Measurements from ENCODE around the gene NHLRC4.

The NHLRC4 gene

GRCh38 chr16:576197-576822 lies 9.5 kb downstream of the NHLRC4 start:
- DNase-seq (ENCODE audit: low read depth) = no peak

GRCh38 chr16:576823-577201 lies 10.0 kb downstream of the NHLRC4 start:
- no peak for DNase-seq (ENCODE audit: low read depth)
- H3K4me3 ChIP-seq (ENCODE audit: low read length) = no peak overlapping the region

More at GRCh38 chr16:576197-576822, 9.5 kb downstream of the NHLRC4 start:
- no peaks in the 10 kb centered on the region for H3K4me1 ChIP-seq (ENCODE audit: control insufficient read depth, insufficient read depth, low read length)
- no peaks in the 10 kb centered on the region for H3K27me3 ChIP-seq (replicated peaks; ENCODE audit: control insufficient read depth, insufficient read depth, low read length)
- no peaks in the 10 kb centered on the region for H3K9me3 ChIP-seq (ENCODE audit: control insufficient read depth, low read length)
- peaks cover 16% of the 10 kb centered on the region for H3K36me3 ChIP-seq (ENCODE audit: control insufficient read depth, insufficient read depth, low read length, severe bottlenecking)
- no peak overlapping the region for H3K4me3 ChIP-seq (ENCODE audit: low read length)
- H3K9ac ChIP-seq (ENCODE audit: low read length) = no peak overlapping the region

GRCh38 chr16:577796-578195 lies 11.0 kb downstream of the NHLRC4 start:
- H3K9me3 ChIP-seq (ENCODE audit: control insufficient read depth, low read length) = no peaks in the 10 kb centered on the region
- H3K4me1 ChIP-seq (ENCODE audit: control insufficient read depth, insufficient read depth, low read length) = no peaks in the 10 kb centered on the region
- no peaks in the 10 kb centered on the region for H3K27me3 ChIP-seq (replicated peaks; ENCODE audit: control insufficient read depth, insufficient read depth, low read length)
- peaks cover 16% of the 10 kb centered on the region for H3K36me3 ChIP-seq (ENCODE audit: control insufficient read depth, insufficient read depth, low read length, severe bottlenecking)
- H3K4me3 ChIP-seq (ENCODE audit: low read length) = no peak overlapping the region
- no peak overlapping the region for H3K9ac ChIP-seq (ENCODE audit: low read length)
- DNase-seq (ENCODE audit: low read depth) = no peak

More at GRCh38 chr16:576823-577201, 10.0 kb downstream of the NHLRC4 start:
- no peak overlapping the region for H3K9ac ChIP-seq (ENCODE audit: low read length)
- peaks cover 16% of the 10 kb centered on the region for H3K36me3 ChIP-seq (ENCODE audit: control insufficient read depth, insufficient read depth, low read length, severe bottlenecking)
- H3K4me1 ChIP-seq (ENCODE audit: control insufficient read depth, insufficient read depth, low read length) = no peaks in the 10 kb centered on the region
- H3K27me3 ChIP-seq (replicated peaks; ENCODE audit: control insufficient read depth, insufficient read depth, low read length) = no peaks in the 10 kb centered on the region
- H3K9me3 ChIP-seq (ENCODE audit: control insufficient read depth, low read length) = no peaks in the 10 kb centered on the region

- no peak for DNase-seq (ENCODE audit: low read depth)
- no peaks in the 10 kb centered on the region for H3K4me1 ChIP-seq (ENCODE audit: control insufficient read depth, insufficient read depth, low read length)
- H3K36me3 ChIP-seq (ENCODE audit: control insufficient read depth, insufficient read depth, low read length, severe bottlenecking) = peaks cover 16% of the 10 kb centered on the region
- no peaks in the 10 kb centered on the region for H3K27me3 ChIP-seq (replicated peaks; ENCODE audit: control insufficient read depth, insufficient read depth, low read length)
- H3K9ac ChIP-seq (ENCODE audit: low read length) = no peak overlapping the region
- H3K4me3 ChIP-seq (ENCODE audit: low read length) = no peak overlapping the region
- H3K9me3 ChIP-seq (ENCODE audit: control insufficient read depth, low read length) = no peaks in the 10 kb centered on the region
These were observed 11.5 kb downstream of the NHLRC4 start for GRCh38 chr16:578232-578869.

- no peaks in the 10 kb centered on the region for H3K9me3 ChIP-seq (ENCODE audit: control insufficient read depth, low read length)
- DNase-seq (ENCODE audit: low read depth) = peak; percentile 69
- H3K9ac ChIP-seq (ENCODE audit: low read length) = no peak overlapping the region
- no peak overlapping the region for H3K4me3 ChIP-seq (ENCODE audit: low read length)
- H3K4me1 ChIP-seq (ENCODE audit: control insufficient read depth, insufficient read depth, low read length) = no peaks in the 10 kb centered on the region
- H3K36me3 ChIP-seq (ENCODE audit: control insufficient read depth, insufficient read depth, low read length, severe bottlenecking) = peaks cover 14% of the 10 kb centered on the region
- no peaks in the 10 kb centered on the region for H3K27me3 ChIP-seq (replicated peaks; ENCODE audit: control insufficient read depth, insufficient read depth, low read length)
These were observed 12.1 kb downstream of the NHLRC4 start for GRCh38 chr16:578870-579405.

GRCh38 chr16:580141-580945 lies 13.5 kb downstream of the NHLRC4 start:
- Histone ChIP-seq H3K36me3 (ENCODE audit: control insufficient read depth, insufficient read depth, low read length, severe bottlenecking) (peaks cover under 1% of the 10 kb centered on the region), H3K4me1 (ENCODE audit: control insufficient read depth, insufficient read depth, low read length) (peaks cover under 1% of the 10 kb centered on the region), H3K9me3 (ENCODE audit: control insufficient read depth, low read length) (no peaks in the 10 kb centered on the region), H3K27me3 (replicated peaks; ENCODE audit: control insufficient read depth, insufficient read depth, low read length) (no peaks in the 10 kb centered on the region), H3K9ac (ENCODE audit: low read length) (no peak overlapping the region), H3K4me3 (ENCODE audit: low read length) (no peak overlapping the region)
- no peak for DNase-seq (ENCODE audit: low read depth)

GRCh38 chr16:580946-581498 lies 14.2 kb downstream of the NHLRC4 start:
- H3K27me3 ChIP-seq (replicated peaks; ENCODE audit: control insufficient read depth, insufficient read depth, low read length) = no peaks in the 10 kb centered on the region
- H3K36me3 ChIP-seq (ENCODE audit: control insufficient read depth, insufficient read depth, low read length, severe bottlenecking) = no peaks in the 10 kb centered on the region
- H3K4me3 ChIP-seq (ENCODE audit: low read length) = no peak overlapping the region
- no peak overlapping the region for H3K9ac ChIP-seq (ENCODE audit: low read length)
- no peaks in the 10 kb centered on the region for H3K9me3 ChIP-seq (ENCODE audit: control insufficient read depth, low read length)
- H3K4me1 ChIP-seq (ENCODE audit: control insufficient read depth, insufficient read depth, low read length) = peaks cover 7% of the 10 kb centered on the region
- DNase-seq (ENCODE audit: low read depth) = no peak

GRCh38 chr16:582218-582613 lies 15.4 kb downstream of the NHLRC4 start:
- Histone ChIP-seq H3K4me3 (ENCODE audit: low read length) (no peak overlapping the region), H3K9me3 (ENCODE audit: control insufficient read depth, low read length) (no peaks in the 10 kb centered on the region), H3K27me3 (replicated peaks; ENCODE audit: control insufficient read depth, insufficient read depth, low read length) (no peaks in the 10 kb centered on the region)

GRCh38 chr16:582614-583331 lies 16.0 kb downstream of the NHLRC4 start:
- Histone ChIP-seq H3K9me3 (ENCODE audit: control insufficient read depth, low read length) (no peaks in the 10 kb centered on the region), H3K4me3 (ENCODE audit: low read length) (no peak overlapping the region), H3K9ac (ENCODE audit: low read length) (no peak overlapping the region), H3K4me1 (ENCODE audit: control insufficient read depth, insufficient read depth, low read length) (peaks cover 25% of the 10 kb centered on the region), H3K27me3 (replicated peaks; ENCODE audit: control insufficient read depth, insufficient read depth, low read length) (no peaks in the 10 kb centered on the region), H3K36me3 (ENCODE audit: control insufficient read depth, insufficient read depth, low read length, severe bottlenecking) (no peaks in the 10 kb centered on the region)
- DNase-seq (ENCODE audit: low read depth) = no peak

More at GRCh38 chr16:582218-582613, 15.4 kb downstream of the NHLRC4 start:
- Histone ChIP-seq H3K36me3 (ENCODE audit: control insufficient read depth, insufficient read depth, low read length, severe bottlenecking) (no peaks in the 10 kb centered on the region), H3K4me1 (ENCODE audit: control insufficient read depth, insufficient read depth, low read length) (peaks cover 19% of the 10 kb centered on the region), H3K9ac (ENCODE audit: low read length) (no peak overlapping the region)
- DNase-seq (ENCODE audit: low read depth) = no peak

GRCh38 chr16:583470-583814 lies 16.6 kb downstream of the NHLRC4 start:
- DNase-seq (ENCODE audit: low read depth) = no peak
- H3K4me3 ChIP-seq (ENCODE audit: low read length) = no peak overlapping the region
- H3K9me3 ChIP-seq (ENCODE audit: control insufficient read depth, low read length) = no peaks in the 10 kb centered on the region
- no peak overlapping the region for H3K9ac ChIP-seq (ENCODE audit: low read length)
- peaks cover 31% of the 10 kb centered on the region for H3K4me1 ChIP-seq (ENCODE audit: control insufficient read depth, insufficient read depth, low read length)
- no peaks in the 10 kb centered on the region for H3K36me3 ChIP-seq (ENCODE audit: control insufficient read depth, insufficient read depth, low read length, severe bottlenecking)
- H3K27me3 ChIP-seq (replicated peaks; ENCODE audit: control insufficient read depth, insufficient read depth, low read length) = no peaks in the 10 kb centered on the region
